Mesodermal cell (in vitro differentiated cells): ENCODE measurements around the gene ZNRF3.

Experiments
- H3K27ac ChIP-seq: 2 replicates; pipeline ENCODE4 v1.7.0; 2013; ENCODE audit warnings: mild to moderate bottlenecking, low read depth, low read length, moderate library complexity; ENCODE audit not compliant: severe bottlenecking
- H3K36me3 ChIP-seq: 2 replicates; pipeline ENCODE4 v1.7.1; 2013; ENCODE audit warnings: mild to moderate bottlenecking, low read length, moderate library complexity; ENCODE audit not compliant: control insufficient read depth, insufficient read depth
- H3K4me1 ChIP-seq: one replicate; pipeline ENCODE4 v1.7.1; 2013; ENCODE audit warnings: mild to moderate bottlenecking, low read length; ENCODE audit not compliant: insufficient read depth, control insufficient read depth, poor library complexity, severe bottlenecking
- H3K4me3 ChIP-seq: 2 replicates; pipeline ENCODE4 v1.7.0; 2013; ENCODE audit warnings: low read length, control low read depth, mild to moderate bottlenecking; ENCODE audit not compliant: insufficient read depth, poor library complexity, severe bottlenecking; ENCODE audit errors: extremely low read depth
- H3K9me3 ChIP-seq: 2 replicates; pipeline ENCODE4 v1.7.1; 2013; ENCODE audit warnings: mild to moderate bottlenecking, low read length, moderate library complexity; ENCODE audit not compliant: control insufficient read depth
- WGBS, 2 experiments: methylation state at CpG; one replicate each; pipeline ENCODE4 v1.1.5; 2013; ENCODE audit warnings: missing lambda C conversion rate in 2 of 2; ENCODE audit not compliant: insufficient coverage in 2 of 2; 5-methylcytosine and 5-hydroxymethylcytosine counted together

The ZNRF3 gene

GRCh38 chr22:28951969-28952521 is 68.7 kb downstream of the ZNRF3 start:
- H3K9me3 ChIP-seq: peaks cover 2% of the 10 kb centered on the region
- H3K4me3 ChIP-seq: no peak overlapping the region
- WGBS, 2 experiments: 80 to 89% methylated on average over 5 to 6 of the region's 8 CpGs
- no peaks in the 10 kb centered on the region for H3K36me3 ChIP-seq
- H3K4me1 ChIP-seq: peaks cover 34% of the 10 kb centered on the region
- H3K27ac ChIP-seq: no peak overlapping the region

GRCh38 chr22:28952857-28953256 is 69.5 kb downstream of the ZNRF3 start:
- no peaks in the 10 kb centered on the region for H3K36me3 ChIP-seq
- peaks cover 34% of the 10 kb centered on the region for H3K4me1 ChIP-seq
- H3K4me3 ChIP-seq: no peak overlapping the region
- H3K27ac ChIP-seq: no peak overlapping the region
- WGBS, 2 experiments: 71% methylated on average over 1 of the region's 2 CpGs; no CpG with 5 or more reads in 1 of the 2 experiments
- H3K9me3 ChIP-seq: no peaks in the 10 kb centered on the region

DNA sequence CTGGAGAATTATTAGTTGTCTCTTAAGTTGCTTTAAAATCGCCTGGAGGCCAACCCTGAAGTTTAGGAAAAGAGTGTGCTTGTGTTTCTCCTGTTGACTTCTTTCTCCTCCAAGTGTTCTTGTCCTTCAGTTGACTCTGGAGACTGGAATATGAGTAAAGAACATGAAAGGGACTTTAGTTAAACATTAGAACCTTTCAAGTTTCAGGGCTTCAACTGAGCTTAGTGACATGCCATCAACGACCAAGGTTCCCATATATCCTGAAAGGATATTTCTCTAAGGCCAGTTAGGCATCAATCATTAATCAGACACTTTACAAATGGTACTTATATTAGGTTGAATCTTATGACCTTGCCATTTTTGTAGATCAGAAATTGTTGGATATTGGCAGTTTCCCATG is 70.0 kb downstream of the ZNRF3 start:
- Histone ChIP-seq H3K4me1 (peaks cover 34% of the 10 kb centered on the region), H3K9me3 (no peaks in the 10 kb centered on the region), H3K27ac (no peak overlapping the region), H3K4me3 (no peak overlapping the region), H3K36me3 (peaks cover 3% of the 10 kb centered on the region)
- WGBS, 2 experiments: 67 to 83% methylated on average over 1 of the region's 2 CpGs

DNA sequence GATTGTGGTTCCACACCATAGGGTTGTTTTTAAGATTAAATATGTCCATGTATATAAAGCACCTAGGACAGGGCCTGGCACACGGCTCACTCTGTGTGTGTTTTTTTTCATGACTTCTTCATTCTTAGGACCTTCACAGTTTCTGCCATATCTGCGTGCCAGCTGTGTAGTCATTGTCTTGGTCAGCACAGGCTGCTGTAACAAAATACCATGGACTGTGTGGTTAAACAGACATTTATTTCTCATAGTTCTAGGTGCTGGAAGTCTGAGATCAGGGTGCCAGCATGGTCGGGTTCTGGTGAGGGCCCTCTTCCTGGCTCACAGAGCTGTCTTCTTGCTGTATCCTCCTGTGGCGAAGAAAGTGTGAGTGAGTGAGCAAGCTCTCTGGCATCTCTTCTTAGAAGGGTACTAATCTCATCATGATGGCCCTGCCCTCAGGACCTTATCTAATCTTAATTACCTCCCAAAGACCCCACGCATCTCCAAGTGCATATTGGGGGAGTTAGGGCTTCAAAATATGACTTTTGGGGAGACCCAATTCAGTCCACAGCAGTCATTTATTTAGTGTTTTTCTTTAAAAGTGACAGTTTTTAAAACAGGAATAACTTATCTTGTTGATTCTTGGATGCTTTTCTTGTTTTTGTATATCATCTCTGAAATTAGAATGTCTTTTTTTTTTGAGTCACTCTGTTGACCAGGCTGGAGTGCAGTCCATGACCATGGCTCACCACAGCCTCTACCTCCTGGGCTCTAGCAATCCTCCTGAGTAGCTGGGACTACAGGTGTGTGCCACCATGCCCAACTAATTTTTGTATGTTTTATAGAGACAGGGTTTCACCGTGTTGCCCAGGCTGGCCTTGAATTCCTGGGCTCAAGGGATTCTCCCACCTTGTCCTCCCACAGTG is 70.9 kb downstream of the ZNRF3 start:
- Histone ChIP-seq H3K36me3 (peaks cover 5% of the 10 kb centered on the region), H3K4me1 (peaks cover 38% of the 10 kb centered on the region), H3K4me3 (no peak overlapping the region), H3K27ac (no peak overlapping the region), H3K9me3 (no peaks in the 10 kb centered on the region)
- 88 to 97% methylated on average over 3 of the region's 6 CpGs for WGBS, 2 experiments

GRCh38 chr22:28955817-28956216 is 72.4 kb downstream of the ZNRF3 start:
- H3K4me3 ChIP-seq: no peak overlapping the region
- H3K27ac ChIP-seq: no peak overlapping the region
- peaks cover 16% of the 10 kb centered on the region for H3K36me3 ChIP-seq
- H3K9me3 ChIP-seq: no peaks in the 10 kb centered on the region
- H3K4me1 ChIP-seq: peaks cover 33% of the 10 kb centered on the region
- WGBS, 2 experiments: 93 to 100% methylated on average over 3 to 4 of the region's 5 CpGs

DNA sequence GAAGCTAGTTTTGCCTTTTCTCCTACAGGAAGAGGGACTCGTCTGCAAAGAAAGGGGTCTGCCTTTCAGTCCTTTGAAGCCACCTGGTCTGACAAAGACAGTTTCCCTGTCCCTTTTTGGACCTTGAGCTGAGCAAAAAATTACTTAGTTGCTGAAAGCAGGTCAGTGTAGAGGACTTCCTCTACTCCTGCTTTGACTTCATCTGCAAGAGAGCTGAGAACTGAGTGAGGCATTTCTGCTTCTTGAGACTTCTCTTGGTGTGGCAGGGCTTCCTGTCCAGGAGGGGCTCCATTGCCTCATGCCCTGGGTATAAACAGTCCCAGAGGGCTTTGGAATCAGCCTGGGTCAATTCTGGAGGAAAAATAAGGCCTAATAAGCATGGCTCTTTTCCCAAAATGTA is 73.1 kb downstream of the ZNRF3 start:
- Histone ChIP-seq H3K27ac (no peak overlapping the region), H3K9me3 (no peaks in the 10 kb centered on the region), H3K4me1 (peaks cover 33% of the 10 kb centered on the region), H3K4me3 (no peak overlapping the region), H3K36me3 (peaks cover 17% of the 10 kb centered on the region)
- WGBS, 2 experiments: 100% methylated on average over 1 of the region's 1 CpG

- 94 to 95% methylated on average over 2 to 3 of the region's 5 CpGs for WGBS, 2 experiments
- Histone ChIP-seq H3K9me3 (no peaks in the 10 kb centered on the region), H3K27ac (no peak overlapping the region), H3K36me3 (peaks cover 19% of the 10 kb centered on the region), H3K4me1 (peaks cover 21% of the 10 kb centered on the region), H3K4me3 (no peak overlapping the region)
These were observed 75.2 kb downstream of the ZNRF3 start for GRCh38 chr22:28958611-28959010.

DNA sequence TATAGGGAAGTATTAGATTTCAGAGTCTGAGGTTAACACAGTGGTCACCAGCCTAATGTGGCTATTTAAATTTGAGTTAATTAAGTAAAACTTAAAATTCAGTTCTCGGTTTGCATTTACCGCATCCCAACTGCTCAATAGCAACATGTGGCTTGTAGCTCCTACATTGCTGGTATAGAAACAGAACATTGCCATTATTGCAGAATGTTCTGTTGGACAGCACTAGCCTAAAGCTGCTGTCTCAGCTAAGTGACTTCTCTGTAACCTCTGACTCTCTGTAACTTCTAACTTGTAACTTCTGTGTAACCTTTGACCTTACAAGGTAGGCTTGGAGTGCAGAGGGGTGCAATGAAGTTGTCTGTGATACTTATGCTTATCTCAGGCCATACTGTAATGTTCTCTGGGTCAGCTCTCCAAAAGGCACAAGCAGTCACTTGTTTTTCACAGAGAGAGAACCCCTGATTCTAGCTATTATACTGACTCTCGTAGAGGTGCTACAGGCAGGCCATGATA is 78.7 kb downstream of the ZNRF3 start:
- Histone ChIP-seq H3K27ac (no peak overlapping the region), H3K4me3 (no peak overlapping the region), H3K9me3 (no peaks in the 10 kb centered on the region), H3K36me3 (peaks cover 21% of the 10 kb centered on the region), H3K4me1 (peaks cover 7% of the 10 kb centered on the region)
- 96% methylated on average over 2 of the region's 3 CpGs for WGBS, 2 experiments

DNA sequence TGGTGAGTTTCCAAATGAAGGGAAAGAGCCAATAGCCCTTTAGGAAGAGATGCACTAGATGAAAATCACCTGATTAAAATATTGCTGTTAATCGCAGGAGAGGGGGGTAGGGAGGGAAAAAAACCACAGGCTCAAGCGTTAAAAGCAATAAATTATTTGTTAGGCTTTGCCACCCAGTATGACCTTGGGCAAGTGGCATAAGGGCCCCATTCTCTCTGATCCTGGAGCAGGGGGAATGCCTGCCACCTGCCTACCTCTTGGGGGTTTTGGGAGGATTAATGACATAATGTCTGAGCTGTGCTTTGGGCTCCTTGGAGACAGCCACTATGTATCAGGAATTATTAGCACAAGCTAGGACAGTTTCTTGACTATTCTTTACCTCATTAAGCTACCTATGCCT is 80.0 kb downstream of the ZNRF3 start:
- Histone ChIP-seq H3K36me3 (peaks cover 18% of the 10 kb centered on the region), H3K4me1 (peaks cover 7% of the 10 kb centered on the region), H3K4me3 (no peak overlapping the region), H3K9me3 (no peaks in the 10 kb centered on the region), H3K27ac (no peak overlapping the region)
- 100% methylated on average over 2 of the region's 2 CpGs; no CpG with 5 or more reads in 1 of the 2 experiments for WGBS, 2 experiments

- Histone ChIP-seq H3K9me3 (no peaks in the 10 kb centered on the region), H3K4me3 (no peak overlapping the region), H3K4me1 (peaks cover 20% of the 10 kb centered on the region), H3K36me3 (peaks cover 17% of the 10 kb centered on the region), H3K27ac (no peak overlapping the region)
- WGBS, 2 experiments: 100% methylated on average over 1 to 2 of the region's 6 CpGs
These were observed 83.8 kb downstream of the ZNRF3 start for GRCh38 chr22:28967163-28967665.

- Histone ChIP-seq H3K4me1 (peaks cover 17% of the 10 kb centered on the region), H3K27ac (no peak overlapping the region), H3K4me3 (no peak overlapping the region), H3K9me3 (no peaks in the 10 kb centered on the region), H3K36me3 (peaks cover 17% of the 10 kb centered on the region)
These were observed 84.6 kb downstream of the ZNRF3 start for GRCh38 chr22:28967969-28968368.
